ENCODE results near the gene HOXA3.

HOXA3 gene

DNA sequence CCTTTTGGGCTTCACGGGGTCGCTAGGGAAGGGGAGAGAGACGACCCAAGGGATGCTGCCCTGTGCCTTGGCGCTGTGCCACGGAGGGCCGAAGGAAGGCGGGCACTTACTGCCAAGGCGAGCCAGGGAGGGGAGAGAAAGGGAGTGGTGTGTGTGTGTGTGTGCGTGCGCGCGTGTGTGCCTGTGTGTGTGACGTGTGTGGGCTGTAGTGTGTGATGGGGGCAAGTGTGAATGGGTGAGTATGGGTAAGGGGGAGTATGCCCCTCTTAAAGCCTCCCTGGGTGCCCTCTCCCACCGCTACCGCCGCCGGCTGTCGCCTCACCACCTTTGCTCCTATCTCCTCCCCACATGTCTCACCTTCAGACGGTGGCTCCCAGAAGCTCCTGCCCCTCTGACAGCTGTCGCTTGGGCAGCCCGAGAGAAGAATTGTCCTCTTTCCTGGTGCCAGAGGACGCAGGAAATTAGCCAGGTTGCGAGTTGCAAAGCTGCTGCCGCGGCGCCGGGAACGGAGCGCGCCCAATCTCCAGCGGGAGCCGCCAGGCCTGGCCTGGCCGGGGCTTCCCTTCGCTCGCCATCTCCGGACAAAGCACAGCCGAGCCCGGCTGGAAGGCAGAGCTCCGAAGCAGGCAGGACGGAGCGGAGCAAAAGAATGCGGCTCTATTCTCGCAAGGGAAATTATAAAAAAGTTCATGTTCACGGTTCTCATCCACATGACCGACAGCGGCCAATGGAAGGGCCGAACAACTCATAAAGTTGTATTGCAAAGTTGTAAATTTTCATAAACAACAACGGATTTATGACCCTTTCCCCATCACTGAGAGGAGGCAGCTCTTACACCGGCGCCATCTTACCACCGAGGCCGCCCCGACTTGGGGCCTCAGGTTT is at the start of gene HOXA3:
HOXA3 (minus strand) TSS at position 653 of the 885 bp plus-strand sequence. CDS start 41,943 bp downstream, outside the sequence.
- no peak within 1 kb of the TSS for H3K4me3 ChIP-seq (ENCODE audit: low read depth, low read length)
- DNase-seq (ENCODE audit: low read depth), result no peak
- TF ChIP-seq, protein P1, sequence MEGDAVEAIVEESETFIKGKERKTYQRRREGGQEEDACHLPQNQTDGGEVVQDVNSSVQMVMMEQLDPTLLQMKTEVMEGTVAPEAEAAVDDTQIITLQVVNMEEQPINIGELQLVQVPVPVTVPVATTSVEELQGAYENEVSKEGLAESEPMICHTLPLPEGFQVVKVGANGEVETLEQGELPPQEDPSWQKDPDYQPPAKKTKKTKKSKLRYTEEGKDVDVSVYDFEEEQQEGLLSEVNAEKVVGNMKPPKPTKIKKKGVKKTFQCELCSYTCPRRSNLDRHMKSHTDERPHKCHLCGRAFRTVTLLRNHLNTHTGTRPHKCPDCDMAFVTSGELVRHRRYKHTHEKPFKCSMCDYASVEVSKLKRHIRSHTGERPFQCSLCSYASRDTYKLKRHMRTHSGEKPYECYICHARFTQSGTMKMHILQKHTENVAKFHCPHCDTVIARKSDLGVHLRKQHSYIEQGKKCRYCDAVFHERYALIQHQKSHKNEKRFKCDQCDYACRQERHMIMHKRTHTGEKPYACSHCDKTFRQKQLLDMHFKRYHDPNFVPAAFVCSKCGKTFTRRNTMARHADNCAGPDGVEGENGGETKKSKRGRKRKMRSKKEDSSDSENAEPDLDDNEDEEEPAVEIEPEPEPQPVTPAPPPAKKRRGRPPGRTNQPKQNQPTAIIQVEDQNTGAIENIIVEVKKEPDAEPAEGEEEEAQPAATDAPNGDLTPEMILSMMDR (IDR thresholded peaks at IDR 0.05; ENCODE audit: low read depth, low read length, missing control alignments), result no peak
- in situ Hi-C loops (cut with HindIII; ENCODE audit: low sequenced_read_pairs), result loop anchor here (25.0 kb wide), 1 partner anchor 990 kb away; the partner anchor contains the start of gene NFE2L3

DNA sequence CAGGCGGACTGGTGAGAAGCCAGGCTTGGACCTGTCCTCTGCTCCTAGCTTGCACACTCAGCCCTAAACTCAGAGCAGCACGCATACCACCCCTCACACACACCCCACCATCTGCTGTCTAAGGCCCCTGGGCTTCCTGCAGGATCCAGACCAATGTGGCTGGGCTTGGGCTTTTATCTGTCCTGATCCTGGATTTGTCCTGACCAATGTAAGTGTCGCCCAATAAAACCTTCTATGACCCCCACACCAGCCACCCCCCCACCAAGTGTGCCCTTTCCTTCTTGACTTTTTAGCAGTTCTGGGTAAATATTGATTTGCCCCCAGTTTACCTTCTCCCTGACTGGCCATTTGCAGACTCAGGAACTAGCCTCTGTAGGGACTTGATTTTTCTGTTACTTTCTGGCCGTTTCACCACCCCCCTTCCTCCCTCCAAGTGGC is 49.2 kb upstream of the HOXA3 start:
- in situ Hi-C loops (cut with HindIII; ENCODE audit: low sequenced_read_pairs), result loop anchor here (25.0 kb wide), 1 partner anchor 386 kb away; no protein-coding TSS in a partner anchor
- TF ChIP-seq, protein P1 (IDR thresholded peaks at IDR 0.05; ENCODE audit: low read depth, low read length, missing control alignments), result no peak
- no peak overlapping the region for H3K4me3 ChIP-seq (ENCODE audit: low read depth, low read length)
- DNase-seq (ENCODE audit: low read depth), result no peak

DNA sequence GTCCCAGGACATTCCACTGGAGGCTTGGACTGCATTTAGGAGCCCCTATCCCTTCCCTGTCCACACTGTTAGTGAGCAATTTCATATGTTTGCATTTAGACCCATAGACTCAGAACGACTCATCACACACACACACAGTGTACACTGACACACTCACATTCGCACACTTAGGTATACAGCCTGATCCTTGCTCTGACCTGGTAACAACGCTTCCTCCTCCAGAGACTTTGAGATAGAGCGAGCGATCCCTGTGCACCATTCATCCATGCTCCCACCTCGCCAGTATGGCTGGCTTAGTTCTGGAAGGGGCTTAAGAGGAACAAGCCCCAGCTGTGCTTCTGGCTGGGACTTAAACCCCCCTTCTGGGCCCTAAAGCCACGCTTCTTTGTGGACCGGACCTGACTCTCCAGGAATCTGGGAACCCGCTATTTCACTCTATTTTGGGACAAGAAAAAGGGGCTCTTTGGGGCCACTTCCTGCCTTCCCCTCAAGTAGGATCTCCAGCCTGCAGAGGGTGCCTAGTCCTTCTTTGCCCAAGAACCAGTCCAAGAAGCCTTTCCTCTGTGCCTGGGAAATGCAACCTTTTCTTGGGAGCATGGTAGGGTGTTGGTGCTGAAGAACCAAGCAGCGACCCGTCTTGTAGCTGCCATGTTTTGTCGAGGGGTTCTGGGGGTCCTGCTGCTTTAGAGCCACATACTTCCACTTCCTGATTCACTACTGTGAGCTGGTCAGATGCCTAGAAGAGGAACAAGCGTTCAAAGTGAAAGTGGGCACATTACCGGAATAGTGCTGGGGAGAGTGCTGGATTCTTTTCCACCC is 48.6 kb upstream of the HOXA3 start:
- no peak overlapping the region for H3K4me3 ChIP-seq (ENCODE audit: low read depth, low read length)
- in situ Hi-C loops (cut with HindIII; ENCODE audit: low sequenced_read_pairs), result loop anchor here (25.0 kb wide), 1 partner anchor 386 kb away; no protein-coding TSS in a partner anchor
- no peak for DNase-seq (ENCODE audit: low read depth)
- TF ChIP-seq, protein P1 (IDR thresholded peaks at IDR 0.05; ENCODE audit: low read depth, low read length, missing control alignments), result no peak

DNA sequence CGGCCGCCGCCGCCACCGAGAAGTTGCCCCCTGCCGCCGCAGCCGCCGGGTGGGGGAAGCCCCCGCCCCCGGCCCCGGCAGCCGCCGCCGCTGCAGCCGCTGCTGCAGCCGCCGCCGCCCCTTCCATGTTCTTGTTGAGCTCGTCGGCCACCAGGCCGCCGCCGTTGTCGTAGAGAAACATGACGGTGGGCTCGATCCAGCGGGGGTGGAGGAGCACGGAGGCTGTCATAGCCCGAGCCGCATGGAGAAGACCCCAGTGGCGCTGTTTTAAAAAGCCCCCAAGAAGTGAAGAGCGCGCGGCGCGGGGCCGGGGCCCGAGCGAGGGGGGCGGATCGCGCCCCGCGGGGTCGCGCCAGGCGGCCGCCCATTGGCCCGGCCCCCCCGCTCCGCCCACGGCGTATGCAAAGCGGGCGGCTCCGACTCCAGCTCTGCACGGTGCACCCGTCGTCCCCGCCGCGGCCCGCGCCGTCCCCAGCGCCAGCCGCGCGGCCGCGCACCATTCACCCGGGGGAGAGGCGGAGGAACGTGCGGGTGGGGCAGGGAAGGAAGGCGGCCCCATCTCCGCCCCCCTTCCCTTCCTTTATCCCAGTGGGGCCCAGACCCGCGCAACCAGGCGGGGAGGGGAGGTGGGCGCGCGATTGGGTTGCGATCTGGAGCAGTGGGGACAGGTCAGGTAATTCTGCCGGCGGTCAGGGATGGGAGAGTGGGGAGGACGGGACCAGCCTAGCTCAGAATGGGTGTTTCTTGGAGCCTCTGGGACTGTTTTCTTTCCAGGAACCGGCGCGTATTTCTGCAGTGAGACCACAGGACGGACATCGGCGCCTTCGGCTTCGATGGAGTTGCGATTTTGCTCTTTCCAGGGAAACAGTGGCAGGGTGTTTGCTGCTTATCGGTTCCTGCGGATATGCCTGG is 47.7 kb upstream of the HOXA3 start, which contains the start of gene HOXA13:
HOXA13 (minus strand) TSS at position 243 of the 912 bp plus-strand sequence; CDS start at position 229, 14 bp downstream.
- TF ChIP-seq, protein P1 (IDR thresholded peaks at IDR 0.05; ENCODE audit: low read depth, low read length, missing control alignments), result no peak
- in situ Hi-C loops (cut with HindIII; ENCODE audit: low sequenced_read_pairs), result loop anchor here (25.0 kb wide), 1 partner anchor 387 kb away; no protein-coding TSS in a partner anchor
- no peak for DNase-seq (ENCODE audit: low read depth)
- H3K4me3 ChIP-seq (ENCODE audit: low read depth, low read length), result no peak within 1 kb of the TSS

DNA sequence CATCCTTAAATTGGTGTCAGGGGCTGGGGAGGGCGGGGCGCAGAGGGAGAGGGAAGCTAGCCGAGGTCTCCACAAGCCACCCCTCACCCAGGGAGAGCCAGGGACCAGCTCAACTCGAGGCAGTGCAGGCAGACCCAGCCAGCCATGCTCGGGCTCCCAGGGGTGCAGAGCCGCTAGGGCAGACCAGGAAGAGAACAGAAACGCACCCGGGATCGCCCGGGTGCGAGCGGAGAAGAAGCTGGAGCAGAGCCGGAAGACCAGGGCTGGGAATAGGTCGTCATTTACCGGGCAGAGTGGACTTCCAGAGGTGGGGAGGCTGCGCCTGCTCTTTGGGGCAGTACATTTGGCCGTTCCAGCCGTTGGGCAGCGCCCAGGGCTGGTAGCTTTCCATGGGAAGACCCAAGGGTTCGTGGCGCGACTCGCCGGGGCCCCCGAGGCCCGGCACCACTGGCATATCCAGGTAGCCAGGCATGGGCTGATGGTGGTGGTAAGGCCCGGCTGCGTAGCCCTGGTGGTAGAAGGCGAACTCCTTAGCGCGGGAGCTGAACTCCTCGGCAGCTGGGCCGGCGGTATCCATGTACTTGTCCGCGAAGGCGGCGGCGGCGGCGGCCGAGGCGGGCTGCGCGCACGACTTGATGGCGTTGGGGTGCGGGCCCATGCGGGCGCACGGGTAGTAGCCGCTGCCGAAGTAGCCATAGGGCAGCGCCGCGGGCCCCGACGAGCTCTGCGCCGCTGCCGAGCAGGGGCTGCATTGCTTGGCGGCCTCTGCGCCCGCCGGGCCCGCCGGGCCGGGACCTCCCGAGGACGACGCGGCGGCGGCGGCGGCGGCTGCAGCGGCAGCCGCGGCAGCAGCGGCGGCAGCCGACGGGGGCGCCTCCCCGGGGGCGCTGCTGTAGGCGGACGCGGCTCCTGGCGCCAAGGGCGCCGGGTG is 46.8 kb upstream of the HOXA3 start:
- no peak for DNase-seq (ENCODE audit: low read depth)
- H3K4me3 ChIP-seq (ENCODE audit: low read depth, low read length), result no peak overlapping the region
- in situ Hi-C loops (cut with HindIII; ENCODE audit: low sequenced_read_pairs), result no loop called here
- TF ChIP-seq, protein P1 (IDR thresholded peaks at IDR 0.05; ENCODE audit: low read depth, low read length, missing control alignments), result no peak
